Retinal pigment epithelial cell (primary cell): ENCODE measurements around the gene TMEM217.

Experiments
- DNase-seq: peaks from one replicate; pipeline ENCODE4 v3.0.0-alpha.2; 2010; ENCODE audit warnings: low read depth
- H3K4me3 ChIP-seq: 2 replicates; pipeline ENCODE4 v1.5.1; 2011; ENCODE audit warnings: mild to moderate bottlenecking, low read length, control low read depth, moderate library complexity
- TF ChIP-seq, protein P1 (sequence below): conservative IDR thresholded peaks from 2 replicates; pipeline ENCODE4 v1.5.1; 2011; ENCODE audit warnings: low read depth, low read length, control low read depth, inconsistent platforms

Gene TMEM217

DNA sequence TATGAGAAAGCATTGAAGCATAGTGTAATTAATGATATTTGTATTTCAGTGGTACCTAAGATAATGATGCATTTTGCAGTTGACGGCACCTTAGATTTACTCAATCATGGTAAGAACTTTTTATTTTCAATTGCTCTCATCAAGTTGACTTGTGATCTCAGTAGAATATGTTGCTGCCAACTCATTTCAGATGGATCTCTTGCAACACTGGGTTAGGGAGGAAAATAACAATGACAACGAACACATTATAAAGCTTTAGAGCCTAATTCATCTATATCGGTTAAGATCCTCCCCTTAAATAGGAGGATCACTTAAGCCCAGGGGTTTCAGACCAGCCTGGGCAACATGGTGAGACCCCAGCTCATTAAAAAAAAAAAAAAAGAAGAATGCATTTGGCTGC is 18.4 kb downstream of the TMEM217 start:
- TF ChIP-seq, protein P1, sequence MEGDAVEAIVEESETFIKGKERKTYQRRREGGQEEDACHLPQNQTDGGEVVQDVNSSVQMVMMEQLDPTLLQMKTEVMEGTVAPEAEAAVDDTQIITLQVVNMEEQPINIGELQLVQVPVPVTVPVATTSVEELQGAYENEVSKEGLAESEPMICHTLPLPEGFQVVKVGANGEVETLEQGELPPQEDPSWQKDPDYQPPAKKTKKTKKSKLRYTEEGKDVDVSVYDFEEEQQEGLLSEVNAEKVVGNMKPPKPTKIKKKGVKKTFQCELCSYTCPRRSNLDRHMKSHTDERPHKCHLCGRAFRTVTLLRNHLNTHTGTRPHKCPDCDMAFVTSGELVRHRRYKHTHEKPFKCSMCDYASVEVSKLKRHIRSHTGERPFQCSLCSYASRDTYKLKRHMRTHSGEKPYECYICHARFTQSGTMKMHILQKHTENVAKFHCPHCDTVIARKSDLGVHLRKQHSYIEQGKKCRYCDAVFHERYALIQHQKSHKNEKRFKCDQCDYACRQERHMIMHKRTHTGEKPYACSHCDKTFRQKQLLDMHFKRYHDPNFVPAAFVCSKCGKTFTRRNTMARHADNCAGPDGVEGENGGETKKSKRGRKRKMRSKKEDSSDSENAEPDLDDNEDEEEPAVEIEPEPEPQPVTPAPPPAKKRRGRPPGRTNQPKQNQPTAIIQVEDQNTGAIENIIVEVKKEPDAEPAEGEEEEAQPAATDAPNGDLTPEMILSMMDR, result no peak
- no peak overlapping the region for H3K4me3 ChIP-seq
- DNase-seq, result no peak

DNA sequence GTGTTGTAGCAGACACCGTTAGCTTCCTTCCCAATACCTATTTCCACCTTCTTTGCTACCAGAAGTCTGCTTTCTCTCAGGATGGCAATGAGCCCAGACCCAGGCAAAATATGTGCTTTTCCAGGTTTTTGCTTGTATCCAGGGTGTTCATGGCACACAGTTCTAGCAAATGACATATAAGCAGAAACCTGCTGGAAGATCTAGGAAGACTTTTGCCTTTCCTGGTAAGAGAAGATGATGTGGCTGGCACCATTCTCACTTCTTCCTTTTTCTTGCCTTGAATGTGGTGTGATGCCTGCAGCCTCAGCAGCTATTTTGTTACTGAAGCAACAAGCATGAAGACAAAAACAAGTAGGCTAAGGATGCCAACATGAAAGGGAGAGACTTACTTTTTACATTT is 19.6 kb downstream of the TMEM217 start:
- TF ChIP-seq, protein P1, result no peak
- H3K4me3 ChIP-seq, result no peak overlapping the region
- DNase-seq, result no peak

DNA sequence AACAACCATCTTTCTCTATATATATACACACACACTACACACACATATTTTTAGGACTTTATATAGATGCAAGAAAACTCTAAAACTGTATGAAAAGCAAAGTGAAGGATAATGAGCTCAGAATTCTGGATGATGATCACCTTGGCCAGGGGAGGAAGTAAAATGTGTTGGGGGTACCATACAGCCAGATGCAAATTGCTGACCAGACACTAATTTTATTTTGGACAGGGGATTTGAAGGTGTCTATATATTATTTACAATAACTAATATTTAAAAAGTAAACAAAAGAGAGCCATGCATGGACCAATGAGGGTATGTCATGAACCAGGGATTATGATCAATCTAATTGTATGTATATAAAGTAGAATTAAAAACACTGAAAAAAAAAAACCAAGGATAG is 20.2 kb downstream of the TMEM217 start:
- TF ChIP-seq, protein P1, result no peak
- no peak for DNase-seq
- H3K4me3 ChIP-seq, result no peak overlapping the region

DNA sequence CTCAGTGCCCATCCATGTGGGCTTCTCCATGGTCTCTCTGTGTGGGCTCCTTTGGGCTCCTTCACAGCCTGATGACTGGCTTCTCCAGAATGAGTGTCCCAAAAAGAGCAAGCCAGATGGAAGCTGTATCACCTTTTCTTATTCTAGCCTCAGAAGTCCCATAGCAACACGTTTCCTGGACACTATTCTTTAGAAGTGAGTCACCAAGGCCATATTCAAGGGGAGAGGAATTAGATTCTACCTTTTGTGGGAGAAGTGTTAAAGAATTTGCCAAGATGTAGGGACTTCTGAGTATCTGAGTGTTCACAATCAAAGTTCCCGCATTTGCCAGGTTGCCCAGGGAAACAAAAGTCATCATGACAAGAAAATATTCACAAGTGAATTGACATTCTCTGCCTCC is 21.0 kb downstream of the TMEM217 start:
- H3K4me3 ChIP-seq, result no peak overlapping the region
- DNase-seq, result no peak
- TF ChIP-seq, protein P1, result no peak

DNA sequence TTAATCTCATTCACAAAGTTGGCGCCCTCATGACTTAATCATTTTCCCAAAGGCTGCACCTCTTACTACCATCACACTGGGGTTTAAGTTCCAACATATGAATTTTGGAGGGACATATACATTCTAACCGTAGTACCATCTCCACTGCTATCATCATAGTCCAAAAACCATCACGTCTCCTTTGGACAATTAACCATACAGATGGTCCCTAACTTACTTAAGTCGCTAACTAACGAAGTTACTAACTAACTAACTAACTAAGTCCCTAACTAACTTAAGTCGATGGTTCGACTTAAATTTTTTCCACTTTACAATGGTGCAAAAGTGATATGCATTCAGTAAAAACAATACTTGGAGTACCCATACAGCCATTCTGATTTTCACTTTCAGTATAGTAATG is 24.4 kb downstream of the TMEM217 start:
- no peak overlapping the region for H3K4me3 ChIP-seq
- DNase-seq, result no peak
- TF ChIP-seq, protein P1, result no peak

DNA sequence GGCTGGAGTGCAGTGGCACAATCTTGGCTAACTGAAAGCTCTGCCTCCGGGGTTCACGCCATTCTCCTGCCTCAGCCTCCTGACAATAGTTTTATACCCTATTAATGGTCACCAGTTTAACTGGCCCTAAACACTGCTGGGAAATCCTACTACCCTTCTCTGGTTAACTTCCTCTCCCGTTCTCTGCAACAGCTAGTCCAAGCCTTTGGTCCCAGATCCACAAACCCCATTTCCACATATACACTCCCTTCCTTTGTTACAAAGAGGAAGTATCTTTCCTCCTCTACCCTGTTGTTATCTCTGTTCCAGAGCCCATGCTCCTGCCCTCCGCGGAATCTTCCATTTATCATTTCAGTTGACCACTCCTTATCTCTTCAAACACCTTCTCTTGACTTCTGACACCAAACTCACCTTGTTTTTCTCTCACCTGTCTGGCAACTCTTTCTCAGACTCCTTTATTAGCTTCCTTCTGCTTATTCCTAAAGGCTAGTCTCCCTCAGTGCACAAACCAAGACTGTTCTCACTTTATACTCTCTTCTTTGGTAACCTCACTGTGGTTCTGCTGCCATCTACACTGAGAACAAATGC is 25.4 kb downstream of the TMEM217 start:
- H3K4me3 ChIP-seq, result no peak overlapping the region
- TF ChIP-seq, protein P1, result no peak
- DNase-seq, result no peak

DNA sequence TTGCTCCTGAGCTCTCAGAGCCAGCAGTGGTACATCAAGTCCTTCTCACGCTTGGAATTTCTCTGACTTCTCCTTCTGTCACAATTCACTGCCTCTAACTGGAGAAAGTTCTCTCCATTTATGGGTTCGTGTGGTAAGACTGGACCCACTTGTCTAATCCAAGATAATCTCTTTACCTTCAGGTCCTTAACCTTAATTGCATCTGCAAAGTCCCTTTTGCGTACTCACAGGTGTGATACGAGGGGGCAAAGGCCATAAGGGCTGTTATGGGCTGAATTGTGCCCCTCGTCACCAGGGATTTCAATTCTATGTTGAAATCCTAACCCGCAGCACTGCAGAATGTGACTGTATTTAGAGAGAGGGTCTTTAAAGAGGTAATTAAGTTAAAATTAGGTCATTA is 27.8 kb downstream of the TMEM217 start:
- no peak for DNase-seq
- H3K4me3 ChIP-seq, result no peak overlapping the region

More for the DNA sequence above, 27.8 kb downstream of the TMEM217 start:
- TF ChIP-seq, protein P1, result no peak
